Stomach (tissue), 9 donors: ENCODE results near the gene PFKP. TPM values are rescaled to one million over a fixed set of nuclear protein-coding genes. Genes with fewer than 3 reads are reported as not detected.

ENCODE experiments used
- DNase-seq, 2 donors: peaks; one replicate each; pipeline versions ENCODE4 v3.0.0 to v3.0.0-alpha.2; 2013 to 2019
- H3K27ac ChIP-seq, 5 donors: fragments of 200-600 bp in 4 of 5; sonication (generic) in 4 of 5; one replicate each; pipeline ENCODE4 v1.5.1; 2013 to 2019; ENCODE audit warnings: mild to moderate bottlenecking in 1 of 5, moderate library complexity in 1 of 5
- H3K27me3 ChIP-seq, 3 donors: fragments of 200-600 bp; sonication (generic); one replicate each; pipeline ENCODE4 v1.5.1; 2017 to 2019; ENCODE audit warnings: mixed run types in 1 of 3
- H3K36me3 ChIP-seq, 4 donors: fragments of 200-600 bp; sonication (generic); 1 replicate in 3 of 4; 2 replicates in 1 of 4; pipeline ENCODE4 v1.5.1; 2016 to 2019
- H3K4me1 ChIP-seq, 4 donors: fragments of 200-600 bp; sonication (generic); one replicate each; pipeline ENCODE4 v1.5.1; 2016 to 2019
- H3K4me3 ChIP-seq, 4 donors: fragments of 200-600 bp; sonication (generic) in 3 of 4; one replicate each; pipeline ENCODE4 v1.5.1; 2016 to 2019; ENCODE audit warnings: mild to moderate bottlenecking in 1 of 4
- H3K9me3 ChIP-seq, 4 donors: fragments of 200-600 bp; sonication (generic); one replicate each; pipeline ENCODE4 v1.5.1; 2016 to 2019
- CTCF ChIP-seq, 7 experiments: fragments of 450-650 bp in 4 of 7; fragments of 200-600 bp in 3 of 7; sonication (generic) in 3 of 7; IDR thresholded peaks; one replicate each; pipeline ENCODE4 v1.5.1; 2016 to 2019; ENCODE audit warnings: antibody characterized with exemption in 7 of 7, control low read depth in 2 of 7, mild to moderate bottlenecking in 1 of 7
- EP300 ChIP-seq: sonication (generic); formaldehyde crosslinking; IDR thresholded peaks from one replicate; pipeline ENCODE4 v1.6.1; 2017; ENCODE audit warnings: antibody characterized with exemption
- POLR2A ChIP-seq, 4 donors: fragments of 450-650 bp; IDR thresholded peaks; one replicate each; pipeline ENCODE4 v1.6.1; 2016; ENCODE audit warnings: antibody characterized with exemption in 4 of 4, control low read depth in 2 of 4, mild to moderate bottlenecking in 1 of 4, moderate library complexity in 1 of 4
- POLR2AphosphoS5 ChIP-seq, 3 donors: sonication (generic); formaldehyde crosslinking; IDR thresholded peaks; one replicate each; pipeline ENCODE4 v1.6.1; 2016; ENCODE audit warnings: antibody characterized with exemption in 3 of 3
- WGBS, 5 donors: extraction: QIAGEN DNeasy Blood & Tissue Kit in 3 of 5; methylation state at CpG; one replicate each; pipeline versions ENCODE4 v1.1.5 to v1.1.7; 2013 to 2018; 5-methylcytosine and 5-hydroxymethylcytosine counted together
- intact Hi-C: fragments of 100-400 bp; cut with DNase I; formaldehyde crosslinking; loops from one replicate; pipeline ENCODE4 v1.15.1; 2023; ENCODE audit warnings: low total_unique reads
- polyA plus RNA-seq, 3 donors: library from polyadenylated mRNA; stranded (reverse); fragments of 200-250 nt; gene quantifications; one replicate each; pipeline ENCODE4 v1.2.3, GENCODE V29; 2013
- total RNA-seq, 5 donors: library from RNA; depleted of rRNA; stranded (reverse); fragments of >200 nt; gene quantifications; one replicate each; pipeline versions ENCODE4 v1.1.0 to v1.2.3, GENCODE V29; 2014 to 2016
- donor health status: healthy with polysubstance abuse.
- donor health status: Bipolar disorder and iron deficiency.
- donor health status: healthy.

PFKP gene
- total and polyA plus RNA-seq, 8 donors, result 11.2 to 155 (median 29.4) TPM

GRCh38 chr10:3117486-3117885 is 50.1 kb downstream of the PFKP start:
- peaks cover 0 to 89% (median 67%) of the 10 kb centered on the region in 4 donors for H3K36me3 ChIP-seq

GRCh38 chr10:3118641-3119091 is 51.3 kb downstream of the PFKP start:
- TF ChIP-seq POLR2A (IDR thresholded peaks at IDR 0.05), result no peak
- no peak for TF ChIP-seq EP300
- TF ChIP-seq CTCF (IDR thresholded peaks at IDR 0.05), result no peak
- no peak for TF ChIP-seq POLR2AphosphoS5 (IDR thresholded peaks at IDR 0.05)
- peaks cover 6 to 89% (median 67%) of the 10 kb centered on the region in 4 donors for H3K36me3 ChIP-seq

More at GRCh38 chr10:3117486-3117885, 50.1 kb downstream of the PFKP start:
- Histone ChIP-seq H3K27me3 (no peaks in the 10 kb centered on the region), H3K27ac (no peak overlapping the region), H3K9me3 (no peaks in the 10 kb centered on the region), H3K4me3 (no peak overlapping the region), H3K4me1 (no peaks in the 10 kb centered on the region)
- intact Hi-C loops, result no loop called here
- DNase-seq, result no peak
- WGBS, 5 donors, result 94 to 97% (median 95%) methylated on average over 6 to 12 of the region's 12 CpGs
- TF ChIP-seq CTCF (IDR thresholded peaks at IDR 0.05), result no peak
- TF ChIP-seq EP300, result no peak
- no peak for TF ChIP-seq POLR2AphosphoS5 (IDR thresholded peaks at IDR 0.05)
- TF ChIP-seq POLR2A (IDR thresholded peaks at IDR 0.05), result no peak

GRCh38 chr10:3119796-3120459 is 52.6 kb downstream of the PFKP start:
- H3K36me3 ChIP-seq, result peaks cover 7 to 90% (median 73%) of the 10 kb centered on the region in 4 donors
- H3K4me1 ChIP-seq, result no peaks in the 10 kb centered on the region
- H3K27ac ChIP-seq, result no peak overlapping the region
- WGBS, 5 donors, result 84 to 93% (median 87%) methylated on average over 29 to 31 of the region's 31 CpGs
- no peak for DNase-seq
- no peaks in the 10 kb centered on the region for H3K27me3 ChIP-seq
- TF ChIP-seq POLR2A (IDR thresholded peaks at IDR 0.05) (no peak), EP300 (no peak), CTCF (IDR thresholded peaks at IDR 0.05) (peak in 1 of 7 experiments; percentile 45)
- H3K4me3 ChIP-seq, result no peak overlapping the region
- intact Hi-C loops, result no loop called here
- no peaks in the 10 kb centered on the region for H3K9me3 ChIP-seq

More at GRCh38 chr10:3118641-3119091, 51.3 kb downstream of the PFKP start:
- no peaks in the 10 kb centered on the region for H3K4me1 ChIP-seq
- H3K9me3 ChIP-seq, result no peaks in the 10 kb centered on the region
- H3K27ac ChIP-seq, result no peak overlapping the region
- no peak overlapping the region for H3K4me3 ChIP-seq
- WGBS, 5 donors, result 86 to 93% (median 90%) methylated on average over 31 to 32 of the region's 32 CpGs
- H3K27me3 ChIP-seq, result no peaks in the 10 kb centered on the region
- no peak for DNase-seq
- intact Hi-C loops, result no loop called here

GRCh38 chr10:3122034-3122433 is 54.7 kb downstream of the PFKP start:
- peaks cover 7 to 92% (median 64%) of the 10 kb centered on the region in 4 donors for H3K36me3 ChIP-seq
- WGBS, 5 donors, result 87 to 95% (median 92%) methylated on average over 3 to 14 of the region's 14 CpGs

More at GRCh38 chr10:3122034-3122433, 54.7 kb downstream of the PFKP start:
- no peaks in the 10 kb centered on the region for H3K9me3 ChIP-seq
- no peaks in the 10 kb centered on the region for H3K27me3 ChIP-seq
- TF ChIP-seq POLR2AphosphoS5 (IDR thresholded peaks at IDR 0.05) (no peak), CTCF (IDR thresholded peaks at IDR 0.05) (no peak), EP300 (no peak), POLR2A (IDR thresholded peaks at IDR 0.05) (no peak)
- H3K4me3 ChIP-seq, result no peak overlapping the region
- intact Hi-C loops, result no loop called here
- DNase-seq, result no peak
- H3K4me1 ChIP-seq, result peaks cover 0 to 7% (median under 1%) of the 10 kb centered on the region in 4 donors
- H3K27ac ChIP-seq, result no peak overlapping the region
